Measurements from ENCODE around the gene KCNT2. TPM values are rescaled to one million over a fixed set of nuclear protein-coding genes. Genes with fewer than 3 reads are reported as not detected.
"Not testable (repeated sequence)": the region's sequence is repeated elsewhere in the genome, so short reads cannot be mapped to it uniquely, and the experiment has no call there.

KCNT2 gene
- total and polyA plus RNA-seq, 2 experiments from 2014 or later: 0.14 to 0.32 TPM

DNA sequence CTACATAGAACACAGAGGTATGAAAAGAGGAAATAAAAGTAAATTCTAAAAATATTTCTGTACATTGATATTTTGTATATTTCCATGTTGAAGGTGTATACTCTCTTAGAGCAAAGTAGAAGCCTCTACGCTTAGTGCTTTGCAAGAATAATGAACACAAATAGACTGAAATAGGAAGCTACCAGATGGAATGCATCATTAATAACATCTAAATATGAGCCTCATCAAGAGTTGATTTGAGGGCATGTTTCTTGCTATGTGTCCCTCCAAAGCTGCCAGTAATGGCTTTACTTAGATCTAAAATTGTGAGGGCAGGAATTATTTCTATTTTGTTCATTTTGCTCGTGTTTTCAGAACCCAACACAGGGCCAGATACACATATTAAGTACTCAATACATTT lies 94.4 kb downstream of the KCNT2 start:
- in situ Hi-C loops (cut with MboI): no loop called here
- no peaks in the 10 kb centered on the region for H3K9me3 ChIP-seq (ENCODE audit: low read depth)
- no peaks in the 10 kb centered on the region for H3F3A ChIP-seq (ENCODE audit: insufficient read depth)
- no peak overlapping the region for H3K9ac ChIP-seq
- H3K36me3 ChIP-seq (ENCODE audit: low read depth): no peaks in the 10 kb centered on the region
- DNase-seq: no peak
- no peak for TF ChIP-seq EZH2 (IDR thresholded peaks at IDR 0.05; ENCODE audit: insufficient read depth, poor library complexity, severe bottlenecking)
- no peak for TF ChIP-seq EZH2phosphoT487 (IDR thresholded peaks at IDR 0.05; ENCODE audit: insufficient read depth, low read depth)
- H3K4me2 ChIP-seq (ENCODE audit: unreplicated experiment): no peak overlapping the region
- H3K79me2 ChIP-seq (ENCODE audit: insufficient read depth): no peaks in the 10 kb centered on the region
- no peak overlapping the region for H3K27ac ChIP-seq
- H3K4me3 ChIP-seq: no peak overlapping the region
- peak overlapping the region; percentile 8; the same call in 1 of the 2 replicates for H2AFZ ChIP-seq
- no peaks in the 10 kb centered on the region for H3K27me3 ChIP-seq (replicated peaks; ENCODE audit: insufficient read depth)
- WGBS, 2 experiments (ENCODE audit: low coverage in 1 of 2, low lambda C conversion rate in 2 of 2, missing lambda C conversion rate in 2 of 2): 50 to 53% methylated on average over 2 of the region's 2 CpGs
- H3K9me2 ChIP-seq (ENCODE audit: insufficient read depth): no peaks in the 10 kb centered on the region
- no peaks in the 10 kb centered on the region for H4K20me1 ChIP-seq (ENCODE audit: insufficient read depth)
- no peaks in the 10 kb centered on the region for H3K4me1 ChIP-seq (ENCODE audit: insufficient read depth)

DNA sequence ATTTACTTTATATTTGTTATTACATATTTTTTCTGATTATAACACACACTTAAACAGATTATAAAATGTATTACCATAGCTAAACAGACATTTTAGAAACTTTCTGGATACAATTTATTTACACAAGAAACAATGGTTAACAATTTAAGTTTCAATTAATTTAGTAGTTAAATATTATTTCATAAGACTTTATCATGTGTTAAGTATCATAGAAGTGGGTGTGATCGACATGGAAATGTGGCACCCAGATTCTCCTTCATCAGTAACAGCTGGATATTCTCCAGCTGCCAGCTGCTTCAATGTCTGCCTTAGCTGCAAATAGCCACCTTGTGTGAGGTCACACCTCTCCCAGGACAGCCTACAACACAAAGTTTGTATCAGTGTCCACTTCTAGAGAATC lies 97.8 kb downstream of the KCNT2 start:
- H3K27ac ChIP-seq: no peak overlapping the region
- no peaks in the 10 kb centered on the region for H3K27me3 ChIP-seq (replicated peaks; ENCODE audit: insufficient read depth)
- H3K4me2 ChIP-seq (ENCODE audit: unreplicated experiment): no peak overlapping the region
- no peaks in the 10 kb centered on the region for H3K9me2 ChIP-seq (ENCODE audit: insufficient read depth)
- H3K36me3 ChIP-seq (ENCODE audit: low read depth): no peaks in the 10 kb centered on the region
- in situ Hi-C loops (cut with MboI): no loop called here
- no peaks in the 10 kb centered on the region for H3K4me1 ChIP-seq (ENCODE audit: insufficient read depth)
- H2AFZ ChIP-seq: no peak overlapping the region
- no peak overlapping the region for H3K9ac ChIP-seq
- H3K4me3 ChIP-seq: no peak overlapping the region
- no peaks in the 10 kb centered on the region for H3K79me2 ChIP-seq (ENCODE audit: insufficient read depth)
- no peaks in the 10 kb centered on the region for H4K20me1 ChIP-seq (ENCODE audit: insufficient read depth)
- DNase-seq: no peak
- TF ChIP-seq EZH2phosphoT487 (IDR thresholded peaks at IDR 0.05; ENCODE audit: insufficient read depth, low read depth) (no peak), EZH2 (IDR thresholded peaks at IDR 0.05; ENCODE audit: insufficient read depth, poor library complexity, severe bottlenecking) (no peak)
- no peaks in the 10 kb centered on the region for H3F3A ChIP-seq (ENCODE audit: insufficient read depth)
- WGBS, 2 experiments (ENCODE audit: low coverage in 1 of 2, low lambda C conversion rate in 2 of 2, missing lambda C conversion rate in 2 of 2): 6 to 7% methylated on average over 1 of the region's 1 CpG
- no peaks in the 10 kb centered on the region for H3K9me3 ChIP-seq (ENCODE audit: low read depth)

DNA sequence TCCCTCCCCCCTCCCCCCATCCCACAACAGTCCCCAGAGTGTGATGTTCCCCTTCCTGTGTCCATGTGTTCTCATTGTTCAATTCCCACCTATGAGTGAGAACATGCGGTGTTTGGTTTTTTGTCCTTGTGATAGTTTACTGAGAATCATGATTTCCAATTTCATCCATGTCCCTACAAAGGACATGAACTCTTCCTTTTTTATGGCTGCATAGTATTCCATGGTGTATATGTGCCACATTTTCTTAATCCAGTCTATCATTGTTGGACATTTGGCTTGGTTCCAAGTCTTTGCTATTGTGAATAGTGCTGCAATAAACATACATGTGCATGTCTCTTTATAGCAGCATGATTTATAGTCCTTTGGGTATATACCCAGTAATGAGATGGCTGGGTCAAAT lies 104.0 kb downstream of the KCNT2 start:
- DNase-seq; H3K79me2 ChIP-seq (ENCODE audit: insufficient read depth); H3K9me3 ChIP-seq (ENCODE audit: low read depth); H2AFZ ChIP-seq; H3K27ac ChIP-seq; H3K36me3 ChIP-seq (ENCODE audit: low read depth); H3K4me2 ChIP-seq (ENCODE audit: unreplicated experiment); H4K20me1 ChIP-seq (ENCODE audit: insufficient read depth); H3K27me3 ChIP-seq (replicated peaks; ENCODE audit: insufficient read depth); H3K4me1 ChIP-seq (ENCODE audit: insufficient read depth); H3K9me2 ChIP-seq (ENCODE audit: insufficient read depth); H3K9ac ChIP-seq; H3K4me3 ChIP-seq; H3F3A ChIP-seq (ENCODE audit: insufficient read depth); in situ Hi-C loops (cut with MboI): not testable (repeated sequence)
- WGBS, 2 experiments (ENCODE audit: low coverage in 1 of 2, low lambda C conversion rate in 2 of 2, missing lambda C conversion rate in 2 of 2): 71 to 89% methylated on average over 1 of the region's 1 CpG

DNA sequence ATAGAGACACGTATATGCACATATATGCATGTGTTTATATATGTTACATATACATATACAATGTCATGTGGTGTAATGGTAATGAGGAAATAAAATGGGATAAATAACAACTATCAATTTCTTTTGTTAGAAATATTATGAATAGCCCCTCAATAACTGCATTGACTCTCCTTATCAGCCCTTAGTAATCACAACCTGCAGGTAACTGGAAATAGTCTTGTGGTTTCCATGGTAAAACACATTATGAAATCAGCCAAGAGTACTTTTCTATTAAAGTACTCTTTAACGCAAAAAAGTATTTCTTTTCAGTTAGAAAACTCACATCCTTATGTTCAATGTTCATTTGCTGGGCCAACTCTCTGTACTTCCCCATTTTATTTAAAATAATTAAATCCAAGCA lies 105.8 kb downstream of the KCNT2 start:
- Histone ChIP-seq H3K27me3 (replicated peaks; ENCODE audit: insufficient read depth) (no peaks in the 10 kb centered on the region), H3K9me2 (ENCODE audit: insufficient read depth) (no peaks in the 10 kb centered on the region)
- WGBS, 2 experiments (ENCODE audit: low coverage in 1 of 2, low lambda C conversion rate in 2 of 2, missing lambda C conversion rate in 2 of 2): 78 to 94% methylated on average over 2 of the region's 2 CpGs

DNA sequence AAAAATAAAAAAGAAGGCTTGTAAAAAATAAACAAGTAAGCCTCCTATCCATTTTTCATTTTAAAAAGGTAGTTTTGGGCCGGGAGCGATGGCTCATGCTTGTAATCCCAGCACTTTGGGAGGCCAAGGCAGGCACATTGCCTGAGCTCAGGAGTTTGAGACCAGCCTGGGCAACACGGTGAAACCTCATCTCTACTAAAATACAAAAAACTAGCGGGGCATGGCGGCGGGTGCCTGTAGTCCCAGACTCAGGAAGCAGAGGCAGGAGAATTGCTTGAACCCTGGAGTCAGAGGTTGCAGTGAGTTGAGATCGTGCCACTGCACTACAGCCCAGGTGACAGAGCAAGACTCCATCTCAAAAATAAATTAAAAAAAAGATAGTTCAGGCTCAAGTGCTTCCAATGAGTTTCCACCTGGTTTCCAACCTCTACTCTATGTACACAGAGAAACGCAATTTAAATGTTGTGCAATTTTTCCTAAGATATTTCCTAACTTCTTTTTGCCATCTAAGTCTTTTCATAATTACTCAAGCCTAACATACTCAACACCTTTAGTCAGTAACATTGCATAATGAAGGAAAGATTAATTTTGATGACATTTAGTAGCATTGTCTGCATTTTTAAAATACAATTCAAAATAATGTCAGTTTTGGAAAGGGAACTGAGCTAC lies 106.3 kb downstream of the KCNT2 start:
- no peaks in the 10 kb centered on the region for H3K9me2 ChIP-seq (ENCODE audit: insufficient read depth)
- H2AFZ ChIP-seq: no peak overlapping the region
- H3K27me3 ChIP-seq (replicated peaks; ENCODE audit: insufficient read depth): no peaks in the 10 kb centered on the region
- H3K79me2 ChIP-seq (ENCODE audit: insufficient read depth): no peaks in the 10 kb centered on the region
- in situ Hi-C loops (cut with MboI): no loop called here
- TF ChIP-seq EZH2phosphoT487 (IDR thresholded peaks at IDR 0.05; ENCODE audit: insufficient read depth, low read depth) (no peak), EZH2 (IDR thresholded peaks at IDR 0.05; ENCODE audit: insufficient read depth, poor library complexity, severe bottlenecking) (no peak)
- 84 to 85% methylated on average over 8 of the region's 8 CpGs for WGBS, 2 experiments (ENCODE audit: low coverage in 1 of 2, low lambda C conversion rate in 2 of 2, missing lambda C conversion rate in 2 of 2)
- no peaks in the 10 kb centered on the region for H4K20me1 ChIP-seq (ENCODE audit: insufficient read depth)
- no peak overlapping the region for H3K27ac ChIP-seq
- no peak overlapping the region for H3K4me3 ChIP-seq
- H3K4me2 ChIP-seq (ENCODE audit: unreplicated experiment): no peak overlapping the region
- H3K9ac ChIP-seq: no peak overlapping the region
- H3K36me3 ChIP-seq (ENCODE audit: low read depth): no peaks in the 10 kb centered on the region
- DNase-seq: no peak
- no peaks in the 10 kb centered on the region for H3K9me3 ChIP-seq (ENCODE audit: low read depth)
- no peaks in the 10 kb centered on the region for H3K4me1 ChIP-seq (ENCODE audit: insufficient read depth)
- H3F3A ChIP-seq (ENCODE audit: insufficient read depth): no peaks in the 10 kb centered on the region

More for the DNA sequence above, 105.8 kb downstream of the KCNT2 start:
- Histone ChIP-seq H3K36me3 (ENCODE audit: low read depth) (no peaks in the 10 kb centered on the region), H3K79me2 (ENCODE audit: insufficient read depth) (no peaks in the 10 kb centered on the region), H3K27ac (no peak overlapping the region), H2AFZ (no peak overlapping the region), H3K9me3 (ENCODE audit: low read depth) (no peaks in the 10 kb centered on the region), H4K20me1 (ENCODE audit: insufficient read depth) (no peaks in the 10 kb centered on the region), H3K4me1 (ENCODE audit: insufficient read depth) (no peaks in the 10 kb centered on the region), H3K9ac (no peak overlapping the region), H3K4me3 (no peak overlapping the region), H3K4me2 (ENCODE audit: unreplicated experiment) (no peak overlapping the region), H3F3A (ENCODE audit: insufficient read depth) (no peaks in the 10 kb centered on the region)
- TF ChIP-seq EZH2phosphoT487 (IDR thresholded peaks at IDR 0.05; ENCODE audit: insufficient read depth, low read depth): no peak
- no peak for TF ChIP-seq EZH2 (IDR thresholded peaks at IDR 0.05; ENCODE audit: insufficient read depth, poor library complexity, severe bottlenecking)
- in situ Hi-C loops (cut with MboI): no loop called here
- no peak for DNase-seq
